Measurements from ENCODE around the gene FAM222B.
"Not testable (repeated sequence)": the region's sequence is repeated elsewhere in the genome, so short reads cannot be mapped to it uniquely, and the experiment has no call there.

Gene FAM222B

DNA sequence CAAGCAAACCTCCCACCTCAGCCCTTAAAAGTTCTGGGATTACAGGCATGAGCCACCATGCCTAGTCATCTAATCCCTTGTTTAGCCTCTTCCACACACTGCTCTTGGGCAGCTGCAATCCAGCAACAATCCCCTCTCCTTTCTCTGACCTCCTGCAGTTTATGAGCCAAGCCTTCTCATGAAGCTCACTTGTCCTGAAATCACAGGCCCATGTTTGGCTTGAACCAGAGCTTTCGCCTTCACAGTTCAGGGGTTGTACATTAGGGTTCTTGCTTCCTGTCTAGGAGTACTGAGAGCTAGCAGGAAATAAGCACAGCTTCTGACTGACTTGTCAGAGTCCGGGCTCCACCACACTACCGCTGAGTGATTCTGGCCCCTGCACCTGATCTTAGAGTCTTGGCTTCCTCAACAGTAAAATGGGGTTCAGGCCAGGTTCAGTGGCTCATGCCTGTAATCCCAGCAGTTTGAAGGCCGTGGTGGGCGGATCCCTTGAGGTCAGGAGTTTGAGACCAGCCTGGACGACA, 28.5 kb upstream of the FAM222B start:
- DNase-seq (ENCODE audit: low read depth in 2 of 2): peak in 1 of 2 donors; percentile 13

DNA sequence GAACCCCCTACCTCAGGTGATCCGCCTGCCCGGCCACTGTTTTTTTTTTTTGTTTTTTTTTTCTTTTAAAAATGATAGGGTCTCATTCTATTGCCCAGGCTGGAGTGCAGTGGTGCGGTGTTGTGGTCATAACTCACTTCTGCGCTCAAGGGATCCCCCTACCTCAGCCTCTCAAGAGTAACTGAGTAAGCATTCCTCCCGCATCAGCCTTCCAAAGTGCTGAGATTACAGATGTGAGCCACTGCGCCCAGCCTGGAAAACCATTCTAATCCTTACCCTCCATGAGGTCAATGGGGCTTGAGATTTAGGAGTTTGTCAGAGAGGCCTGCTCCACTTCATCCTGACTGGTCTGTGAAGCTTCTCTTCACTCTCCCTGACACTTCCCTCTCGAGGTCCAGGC, 24.7 kb upstream of the FAM222B start:
- DNase-seq (ENCODE audit: low read depth in 2 of 2): no peak

DNA sequence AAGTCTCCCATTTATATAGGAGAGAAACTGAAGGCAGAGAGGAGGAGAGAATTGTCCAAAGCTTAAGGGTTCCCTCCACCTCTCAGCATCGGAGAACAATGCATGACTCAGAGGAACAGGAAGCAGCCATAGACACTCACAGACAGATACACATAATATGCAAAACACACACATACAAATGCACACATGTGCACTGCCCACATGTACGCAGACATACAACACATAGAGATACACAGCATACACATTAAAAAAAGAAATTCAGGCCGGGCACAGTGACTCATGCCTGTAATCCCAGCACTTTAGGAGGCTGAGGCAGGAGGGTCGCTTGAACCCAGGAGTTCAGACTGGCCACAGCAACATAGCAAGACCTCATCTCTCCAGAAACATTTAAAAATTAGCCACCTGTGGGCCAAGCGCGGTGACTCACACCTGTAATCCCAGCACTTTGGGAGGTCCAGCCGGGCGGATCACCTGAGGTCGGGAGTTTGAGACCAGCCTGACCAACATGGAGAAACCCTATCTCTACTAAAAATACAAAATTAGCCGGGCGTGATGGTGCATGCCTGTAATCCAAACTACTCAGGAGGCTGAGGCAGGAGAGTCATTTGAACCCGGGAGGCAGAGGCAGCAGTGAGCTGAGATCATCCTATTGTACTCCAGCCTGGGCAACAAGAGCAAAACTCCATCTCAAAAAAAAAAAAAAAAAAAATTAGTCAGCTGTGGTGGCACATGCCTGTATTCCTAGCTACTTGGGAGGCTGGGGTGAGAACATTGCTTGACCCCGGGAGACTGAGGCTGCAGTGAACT, 23.6 kb upstream of the FAM222B start:
- no peak for DNase-seq (ENCODE audit: low read depth in 2 of 2)

DNA sequence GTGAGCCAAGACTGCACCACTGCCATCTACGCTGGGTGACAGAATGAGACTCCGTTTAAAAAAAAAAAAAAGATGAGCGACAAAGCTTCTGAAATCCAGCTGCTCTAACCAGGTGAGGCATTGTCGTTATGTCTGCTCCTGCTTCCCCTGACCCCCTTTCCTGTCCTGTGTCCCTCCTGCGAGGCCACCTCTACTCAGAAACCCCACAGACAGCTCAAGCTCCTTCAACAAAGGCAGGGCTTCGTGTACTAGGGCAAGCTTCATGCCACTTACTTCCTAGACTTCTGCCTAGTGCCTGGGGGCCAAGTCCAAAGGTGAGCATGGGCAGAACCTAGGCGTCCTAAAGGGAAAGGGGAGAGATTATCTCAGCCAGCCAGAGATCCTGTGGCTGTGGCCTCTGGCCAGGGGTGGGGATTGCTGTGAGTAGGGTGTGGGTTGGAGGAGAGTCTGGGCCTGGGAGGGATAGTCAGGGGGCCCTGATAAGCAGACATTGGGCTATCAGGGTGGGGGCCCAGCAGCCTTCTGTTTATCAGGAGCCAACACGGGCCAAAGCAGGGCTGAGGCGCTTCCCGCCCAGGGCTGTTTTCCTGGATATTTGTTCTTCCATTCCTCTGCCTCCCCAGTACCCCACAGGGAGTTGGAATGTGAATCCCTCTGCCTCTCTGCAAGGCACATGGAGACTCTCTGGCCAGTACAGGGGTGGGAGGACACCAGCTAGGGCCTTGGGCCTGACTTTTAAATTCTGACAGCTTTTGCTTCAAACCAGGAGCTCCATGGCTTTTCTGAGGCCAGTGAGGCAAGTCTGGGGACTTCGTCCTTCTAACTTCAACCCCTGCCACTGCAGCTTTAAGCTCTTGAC, 22.6 kb upstream of the FAM222B start:
- DNase-seq (ENCODE audit: low read depth in 2 of 2): no peak

DNA sequence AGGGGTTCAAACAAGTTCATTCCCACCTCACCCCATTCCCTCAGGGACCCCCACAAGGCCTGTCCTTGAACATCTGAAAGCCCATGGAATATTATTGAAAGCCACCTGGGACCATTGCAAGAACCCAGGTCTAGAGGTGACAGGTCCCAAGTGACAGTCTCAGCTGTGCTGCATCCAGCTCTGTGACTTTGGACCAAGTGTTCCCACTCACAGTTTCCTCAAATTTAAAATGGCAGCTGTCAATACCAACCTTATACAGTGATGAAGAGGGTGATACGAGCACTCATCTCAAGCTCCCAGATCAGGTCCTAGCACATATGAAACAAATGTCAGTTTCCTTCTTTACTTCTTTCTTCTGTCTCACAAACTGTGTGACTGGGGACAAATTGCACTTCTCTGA, 21.4 kb upstream of the FAM222B start:
- no peak for DNase-seq (ENCODE audit: low read depth in 2 of 2)

DNA sequence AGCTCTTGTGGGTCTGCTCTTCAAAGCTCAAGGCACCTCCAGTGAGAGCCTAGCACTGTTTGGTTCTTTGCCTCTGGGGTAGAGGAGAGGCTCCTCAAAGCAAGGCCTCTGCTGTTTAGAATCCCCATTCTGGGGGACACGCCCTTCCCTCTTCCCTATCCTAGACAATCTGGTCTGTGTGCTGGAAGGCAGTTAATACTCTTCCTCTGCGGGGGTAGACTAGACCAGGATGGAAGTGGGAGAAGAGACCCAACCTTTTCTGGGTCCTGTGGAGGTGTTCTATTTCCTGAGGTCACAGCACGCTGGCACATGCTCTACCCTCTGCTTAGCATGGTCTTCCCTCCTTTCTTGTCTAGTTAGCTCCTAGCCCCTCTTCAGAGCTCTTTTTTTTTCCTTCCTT, 20.0 kb upstream of the FAM222B start:
- no peak for DNase-seq (ENCODE audit: low read depth in 2 of 2)

DNA sequence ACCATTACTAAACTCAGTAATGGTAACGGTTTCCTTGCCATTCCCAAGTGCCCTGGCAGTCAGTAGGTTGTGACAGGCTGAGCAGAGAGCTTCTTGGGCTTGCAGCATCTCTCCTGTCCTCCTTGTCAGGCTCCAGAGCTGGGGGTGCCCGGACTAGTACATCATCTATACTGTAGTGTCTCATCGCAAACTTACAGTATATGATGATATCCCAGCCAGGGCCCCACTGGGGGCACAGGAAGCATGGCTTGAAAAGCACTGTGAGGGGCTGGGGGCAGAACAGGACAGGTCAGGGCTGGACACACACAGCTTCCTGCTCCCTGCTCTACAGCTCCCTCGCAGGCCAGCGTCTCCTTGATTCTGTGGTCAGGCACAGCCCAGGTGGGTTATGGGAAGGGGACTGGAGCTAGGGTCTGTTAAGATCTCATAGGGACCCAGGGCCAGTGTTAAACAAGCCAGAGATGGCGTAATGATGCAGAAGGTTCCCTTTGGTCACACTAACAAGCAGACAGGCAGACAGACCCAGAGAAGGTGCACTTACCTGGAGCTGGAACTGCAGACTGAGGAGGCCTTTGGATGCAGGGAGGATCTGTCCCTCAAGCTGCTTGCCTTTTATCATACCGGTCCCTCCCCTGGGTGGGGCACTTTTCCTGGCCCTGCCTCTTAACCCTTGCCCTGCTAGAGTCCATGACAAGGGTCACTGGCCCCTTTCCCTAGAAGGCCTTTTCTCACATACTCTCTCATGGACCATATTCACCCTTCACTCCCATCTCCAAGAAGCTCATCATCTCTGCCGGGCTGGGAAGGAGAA, 19.0 kb upstream of the FAM222B start:
- no peak for DNase-seq (ENCODE audit: low read depth in 2 of 2)

DNA sequence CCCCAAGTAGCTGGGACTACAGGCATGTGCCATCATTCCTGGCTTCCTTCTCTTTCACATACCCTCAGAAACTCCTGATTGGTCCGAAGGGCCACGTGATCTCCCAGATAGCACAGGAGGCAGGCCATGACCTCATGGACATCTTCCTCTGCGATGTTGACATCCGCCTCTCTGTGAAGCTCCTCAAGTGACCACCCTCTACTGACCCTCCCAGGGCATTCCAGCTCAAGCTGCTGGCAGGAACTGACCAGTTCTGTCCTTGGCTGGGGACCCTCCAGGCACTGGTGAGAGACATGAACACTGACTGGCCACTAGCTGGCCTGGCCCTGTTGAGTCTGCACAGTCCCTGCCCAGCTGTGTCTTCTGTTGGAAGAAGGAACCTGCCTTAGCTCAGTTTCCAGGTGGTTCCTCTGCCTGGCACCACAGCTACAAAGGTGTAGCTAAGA, 17.8 kb upstream of the FAM222B start:
- no peak for DNase-seq (ENCODE audit: low read depth in 2 of 2)

DNA sequence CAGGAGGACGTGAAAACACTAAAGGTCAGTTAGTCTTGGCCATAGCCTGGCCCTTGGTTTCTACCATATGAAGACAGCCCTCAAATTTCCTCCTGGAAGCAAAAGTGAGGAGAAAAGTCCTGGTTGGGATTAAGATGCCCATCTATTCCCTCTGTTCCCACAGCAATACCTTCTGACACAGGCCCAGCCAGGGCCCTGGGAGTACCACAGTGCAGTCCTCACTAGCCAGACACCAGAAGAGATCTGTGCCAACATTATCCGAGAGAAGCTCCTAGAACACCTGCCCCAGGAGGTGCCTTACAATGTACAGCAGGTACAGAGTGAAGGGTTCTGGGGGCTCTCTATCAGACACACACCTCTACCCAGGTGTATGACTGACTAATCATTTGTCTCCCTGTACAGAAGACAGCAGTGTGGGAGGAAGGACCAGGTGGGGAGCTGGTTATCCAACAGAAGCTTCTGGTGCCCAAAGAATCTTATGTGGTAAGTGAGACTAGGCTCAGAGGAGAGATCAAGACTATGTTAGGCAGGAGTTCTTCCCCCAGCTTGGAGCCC, 16.3 kb upstream of the FAM222B start:
- no peak for DNase-seq (ENCODE audit: low read depth in 2 of 2)

DNA sequence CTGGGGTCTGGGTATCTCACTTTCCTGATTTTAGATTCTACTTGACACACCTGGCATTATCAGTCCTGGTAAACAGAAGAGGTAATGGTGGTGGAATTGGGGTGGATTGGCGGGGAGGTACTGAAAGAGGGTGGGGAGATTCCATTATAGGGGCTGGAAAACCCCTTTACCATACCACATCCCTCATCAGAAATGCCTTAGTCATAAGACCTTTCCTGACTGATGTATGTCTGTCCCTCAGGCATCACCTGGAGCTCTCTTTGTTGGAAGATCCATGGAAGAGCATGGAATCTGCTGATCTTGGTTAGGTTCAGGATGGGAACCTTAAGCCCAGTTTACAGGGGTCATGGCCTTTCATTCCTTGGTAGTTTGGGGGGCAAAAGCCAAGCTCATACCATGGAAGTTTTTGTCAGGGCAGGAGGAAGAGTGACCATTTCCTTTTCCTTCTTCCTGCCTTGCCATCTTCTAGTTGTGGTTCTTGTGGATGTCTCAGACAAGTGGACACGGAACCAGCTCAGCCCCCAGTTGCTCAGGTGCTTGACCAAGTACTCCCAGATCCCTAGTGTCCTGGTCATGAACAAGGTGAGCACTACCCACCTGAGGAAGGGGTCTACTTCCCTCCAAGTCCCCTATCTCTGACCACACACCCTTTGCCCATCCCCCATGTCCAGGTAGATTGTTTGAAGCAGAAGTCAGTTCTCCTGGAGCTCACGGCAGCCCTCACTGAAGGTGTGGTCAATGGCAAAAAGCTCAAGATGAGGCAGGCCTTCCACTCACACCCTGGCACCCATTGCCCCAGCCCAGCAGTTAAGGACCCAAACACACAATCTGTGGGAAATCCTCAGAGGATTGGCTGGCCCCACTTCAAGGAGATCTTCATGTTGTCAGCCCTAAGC, 15.6 kb upstream of the FAM222B start:
- no peak for DNase-seq (ENCODE audit: low read depth in 2 of 2)

DNA sequence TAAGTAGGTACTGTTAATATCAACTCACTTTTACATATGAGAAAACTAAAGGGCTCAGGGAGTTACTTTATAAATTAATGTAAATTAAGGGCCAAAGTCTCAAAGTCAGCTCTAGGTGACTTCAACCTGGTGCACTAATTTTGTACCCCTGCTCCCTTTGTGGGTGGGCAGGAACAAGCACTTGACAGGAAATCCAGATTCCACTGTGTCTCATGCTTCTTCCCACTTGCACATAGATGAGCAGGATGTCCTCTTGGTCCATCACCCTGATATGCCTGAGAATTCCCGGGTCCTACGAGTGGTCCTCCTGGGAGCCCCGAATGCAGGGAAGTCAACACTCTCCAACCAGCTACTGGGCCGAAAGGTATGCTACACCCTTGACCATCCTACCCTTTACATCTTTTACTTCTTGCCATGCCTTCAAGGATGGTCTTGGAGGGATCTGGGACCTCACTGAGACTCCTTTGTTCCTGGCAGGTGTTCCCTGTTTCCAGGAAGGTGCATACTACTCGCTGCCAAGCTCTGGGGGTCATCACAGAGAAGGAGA, 13.5 kb upstream of the FAM222B start:
- DNase-seq (ENCODE audit: low read depth in 2 of 2): no peak

DNA sequence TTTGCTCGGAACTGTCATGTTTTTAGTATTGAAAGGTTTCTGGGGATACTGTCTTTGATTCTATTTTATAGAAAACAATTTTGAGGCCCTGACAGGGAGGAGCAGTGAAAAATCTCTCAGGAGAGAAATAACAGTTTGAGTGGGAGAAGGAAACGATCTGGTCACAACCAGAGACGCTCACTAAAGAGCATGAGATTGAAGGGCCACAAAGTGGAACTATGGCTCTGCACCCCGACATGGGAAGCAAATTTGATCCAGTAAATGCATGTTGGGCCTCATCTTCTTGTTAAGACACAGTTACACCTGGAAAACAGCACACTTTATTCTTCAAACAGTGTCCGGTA, 12.7 kb upstream of the FAM222B start:
- DNase-seq (ENCODE audit: low read depth in 2 of 2): no peak

DNA sequence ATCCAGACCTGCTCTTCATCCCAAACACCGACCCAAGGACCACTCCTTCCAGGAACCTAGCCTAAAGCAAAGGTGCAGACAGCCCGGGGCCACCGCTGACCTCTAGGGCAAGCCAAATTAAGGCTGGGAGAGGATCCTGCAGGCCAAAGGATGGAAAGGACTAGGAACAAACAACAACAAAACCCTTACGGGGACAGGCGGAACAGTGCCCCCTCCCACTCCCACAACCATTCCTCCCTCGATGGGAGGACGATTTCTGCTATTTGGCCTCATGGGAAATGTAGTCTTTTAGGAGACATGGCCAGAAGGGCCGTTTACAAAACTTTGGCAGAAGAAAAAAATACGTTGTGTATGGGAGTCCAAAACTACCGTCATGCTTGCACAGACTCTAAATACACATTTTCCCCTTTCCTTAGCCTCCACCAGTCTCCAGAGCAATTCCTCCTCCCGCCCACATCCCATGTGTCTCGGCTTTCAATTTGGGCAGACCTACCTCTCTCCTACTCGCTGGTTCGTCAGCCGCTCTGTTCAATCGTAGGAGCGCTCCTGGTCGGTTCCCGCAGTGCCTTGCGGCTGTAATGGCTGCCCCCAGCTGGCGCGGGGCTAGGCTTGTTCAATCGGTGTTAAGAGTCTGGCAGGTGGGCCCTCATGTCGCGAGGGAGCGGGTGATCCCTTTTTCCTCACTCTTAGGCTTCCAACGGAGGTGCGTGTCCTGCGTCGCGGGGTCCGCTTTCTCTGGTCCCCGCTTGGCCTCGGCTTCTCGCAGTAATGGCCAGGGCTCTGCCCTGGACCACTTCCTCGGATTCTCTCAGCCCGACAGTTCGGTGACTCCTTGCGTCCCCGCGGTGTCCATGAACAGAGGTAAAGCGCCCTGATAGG, 12.1 kb upstream of the FAM222B start, which contains the start of gene ERAL1:
Gene ERAL1 (plus strand): TSS at position 560 of the 879 bp plus-strand sequence. CDS start 19 bp downstream, at position 579.
- peak; percentile 62 to 65 for DNase-seq (ENCODE audit: low read depth in 2 of 2)

DNA sequence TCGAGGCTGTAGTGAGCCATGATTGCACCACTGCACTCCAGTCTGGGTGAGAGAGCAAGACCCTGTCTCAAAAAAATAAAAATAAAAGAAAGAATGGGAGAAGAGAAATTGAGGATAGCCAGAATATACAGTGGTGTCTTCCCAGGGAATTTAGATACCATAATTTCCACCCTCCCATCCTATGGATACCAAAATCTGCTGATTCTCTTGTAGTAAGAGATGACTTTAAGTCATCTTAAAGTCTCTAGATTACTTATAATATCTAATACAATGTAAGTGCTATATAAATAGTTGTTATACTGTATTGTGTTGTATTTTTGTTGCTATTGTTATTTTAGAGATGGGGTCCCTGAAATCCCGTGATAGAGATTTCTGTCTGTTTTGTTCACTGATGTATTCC, 10.7 kb upstream of the FAM222B start:
- DNase-seq (ENCODE audit: low read depth in 2 of 2): no peak

DNA sequence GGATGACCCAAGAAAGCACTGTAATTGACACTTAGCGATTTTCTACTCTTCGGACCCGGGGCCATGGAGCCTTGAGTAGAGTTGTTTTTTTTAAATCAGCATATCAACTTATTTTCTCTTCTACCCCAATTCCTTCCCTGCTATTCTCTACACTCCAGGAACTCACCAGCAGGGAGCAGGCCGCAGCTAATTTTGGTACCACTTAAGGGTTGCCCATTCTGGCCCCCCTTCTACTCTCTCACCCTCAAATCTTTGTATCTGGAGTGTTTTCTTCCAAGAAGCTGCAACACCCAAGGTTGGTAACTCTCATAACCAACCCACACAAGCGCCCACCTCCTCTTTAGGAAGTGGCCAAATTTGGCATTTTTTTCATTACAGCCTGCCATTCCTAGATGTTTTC, 6.7 kb upstream of the FAM222B start:
- no peak for DNase-seq (ENCODE audit: low read depth in 2 of 2)

DNA sequence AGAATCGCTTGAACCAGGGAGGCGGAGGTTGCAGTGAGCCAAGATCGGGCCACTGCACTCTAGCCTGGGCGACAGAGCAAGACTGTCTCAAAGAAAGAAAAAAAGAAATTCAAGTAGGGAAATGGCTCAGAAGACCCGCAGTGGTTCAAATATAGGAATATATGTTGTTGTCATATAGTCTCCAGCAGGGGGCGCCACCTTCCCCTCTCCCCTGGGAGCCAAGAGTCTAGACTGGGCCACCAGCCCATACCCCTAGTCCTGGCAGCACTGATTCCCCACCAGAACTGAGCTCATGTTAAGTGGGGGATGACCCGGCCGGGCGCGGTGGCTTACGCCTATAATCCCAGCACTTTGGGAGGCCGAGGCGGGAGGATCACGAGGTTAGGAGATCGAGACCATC, 6.1 kb upstream of the FAM222B start:
- DNase-seq (ENCODE audit: low read depth in 2 of 2): peak in 1 of 2 donors; percentile 39

DNA sequence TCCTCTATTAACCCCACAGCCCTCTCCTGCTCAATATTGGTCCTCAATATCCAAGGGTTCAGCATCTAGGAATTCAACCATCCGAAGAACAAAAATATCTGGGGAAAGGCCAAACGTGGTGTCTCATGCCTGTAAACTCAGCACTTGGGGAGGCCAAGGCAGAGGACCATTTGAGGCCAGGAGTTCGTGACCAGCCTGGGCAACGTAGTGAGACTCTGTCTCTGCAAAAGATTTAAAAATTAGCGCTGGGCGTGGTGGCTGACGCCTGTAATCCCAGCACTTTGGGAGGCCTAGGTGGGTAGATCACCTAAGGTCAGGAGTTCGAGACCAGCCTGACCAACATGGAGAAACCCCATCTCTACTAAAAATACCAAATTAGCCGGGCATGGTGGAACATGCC, 4.1 kb upstream of the FAM222B start:
- DNase-seq (ENCODE audit: low read depth in 2 of 2): not testable (repeated sequence)

DNA sequence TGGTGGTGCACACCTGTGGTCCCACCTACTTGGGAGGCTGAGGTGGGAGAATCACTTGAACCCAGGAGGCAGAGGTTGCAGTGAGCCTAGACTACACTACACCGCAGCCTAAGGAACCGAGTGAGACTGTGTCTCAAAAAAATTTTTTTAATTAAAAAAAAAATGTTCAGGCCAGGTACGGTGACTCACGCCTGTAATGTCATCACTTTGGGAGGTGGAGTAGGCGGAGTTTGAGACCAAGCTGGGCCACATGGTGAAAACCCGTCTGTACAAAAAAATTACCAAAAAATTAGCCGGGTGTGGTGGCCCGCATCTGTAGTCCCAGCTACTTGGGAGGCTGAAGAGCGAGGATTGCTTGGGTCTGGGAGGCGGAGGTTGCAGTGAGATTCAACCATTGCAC, 3.6 kb upstream of the FAM222B start:
- no peak for DNase-seq (ENCODE audit: low read depth in 2 of 2)

DNA sequence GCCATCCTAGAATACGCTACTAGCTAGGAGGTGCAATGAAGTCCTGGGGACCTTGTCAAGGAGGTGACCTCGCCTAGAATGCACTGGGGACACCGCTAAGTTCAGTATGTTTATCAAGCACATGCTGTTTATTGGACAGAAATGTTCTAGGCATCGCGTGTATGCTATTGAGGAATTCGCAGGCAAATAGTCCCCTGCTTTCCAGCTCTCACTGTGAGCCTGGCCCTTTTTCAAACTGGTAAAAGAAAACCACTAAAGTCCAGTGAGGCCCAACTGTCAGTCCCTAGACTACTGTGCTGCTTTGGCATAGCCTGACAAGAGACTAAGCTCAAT, 1.2 kb upstream of the FAM222B start:
- DNase-seq (ENCODE audit: low read depth in 2 of 2): no peak
